ENCODE data around the gene FAM13B.
"Not testable (repeated sequence)": the region's sequence is repeated elsewhere in the genome, so short reads cannot be mapped to it uniquely, and the experiment has no call there.

Gene FAM13B

GRCh38 chr5:138032572-138033385 is at the start of gene FAM13B:
Gene FAM13B, minus strand, starts transcription at chr5:138033079. Its CDS starts 13,968 bp downstream, at chr5:138019111.
- in situ Hi-C loops (cut with HindIII; ENCODE audit: low sequenced_read_pairs): loop anchor here (5.0 kb wide), 1 partner anchor 95 kb away; no protein-coding TSS in a partner anchor

DNA sequence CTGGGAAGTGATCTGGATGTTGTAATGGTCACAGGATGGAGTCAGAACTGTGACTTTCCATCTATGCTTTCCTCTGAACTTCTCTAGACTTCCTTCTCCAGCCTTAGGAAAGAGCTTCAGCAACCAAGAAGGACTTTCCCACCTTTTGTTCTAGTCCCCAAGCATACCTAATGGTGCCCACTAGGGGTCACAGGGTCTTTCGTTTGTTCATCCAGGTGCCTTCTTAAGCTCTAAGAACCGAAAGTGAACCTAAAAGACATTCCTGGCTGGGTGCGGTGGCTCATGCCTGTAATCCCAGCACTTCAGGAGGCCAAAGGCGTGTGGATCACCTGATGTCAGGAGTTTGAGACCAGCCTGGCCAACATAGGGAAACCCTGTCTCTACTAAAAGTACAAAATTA is 49.2 kb upstream of the FAM13B start:
- in situ Hi-C loops (cut with HindIII; ENCODE audit: low sequenced_read_pairs): no loop called here

- in situ Hi-C loops (cut with HindIII; ENCODE audit: low sequenced_read_pairs): loop anchor here (5.0 kb wide), 1 partner anchor 49 kb away; no protein-coding TSS in a partner anchor
Measured at GRCh38 chr5:138078006-138078643, 45.2 kb upstream of the FAM13B start.

DNA sequence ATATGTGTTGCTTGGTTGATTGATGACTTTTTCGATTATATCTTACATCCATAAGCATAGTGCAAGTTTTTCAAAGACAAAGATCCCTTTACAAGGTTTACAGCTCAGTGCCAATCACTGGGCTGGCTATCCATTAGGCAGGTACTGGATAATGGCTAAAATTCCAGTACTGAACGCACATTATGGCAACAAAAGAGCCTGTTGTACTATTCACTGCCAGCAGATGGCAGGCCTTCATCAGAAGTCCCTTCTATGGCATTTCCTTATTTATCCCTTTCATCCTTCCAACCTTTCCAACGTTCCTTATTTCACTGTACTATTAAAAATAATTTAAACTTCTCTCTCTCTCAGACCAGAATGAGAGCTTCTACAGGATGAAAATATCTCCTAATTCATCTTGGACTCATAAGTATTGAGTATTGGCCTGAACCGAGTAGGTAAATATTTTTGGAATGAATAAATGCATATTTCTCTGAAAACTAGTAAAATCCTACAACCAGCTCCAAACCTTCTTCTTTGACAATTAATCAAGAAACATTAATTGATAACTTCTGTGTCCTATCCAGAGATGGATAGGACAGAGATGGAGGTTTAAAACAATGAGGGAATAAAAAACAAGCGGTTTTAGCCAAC is 44.3 kb upstream of the FAM13B start:
- in situ Hi-C loops (cut with HindIII; ENCODE audit: low sequenced_read_pairs): loop anchor here (5.0 kb wide), 1 partner anchor 50 kb away; no protein-coding TSS in a partner anchor

DNA sequence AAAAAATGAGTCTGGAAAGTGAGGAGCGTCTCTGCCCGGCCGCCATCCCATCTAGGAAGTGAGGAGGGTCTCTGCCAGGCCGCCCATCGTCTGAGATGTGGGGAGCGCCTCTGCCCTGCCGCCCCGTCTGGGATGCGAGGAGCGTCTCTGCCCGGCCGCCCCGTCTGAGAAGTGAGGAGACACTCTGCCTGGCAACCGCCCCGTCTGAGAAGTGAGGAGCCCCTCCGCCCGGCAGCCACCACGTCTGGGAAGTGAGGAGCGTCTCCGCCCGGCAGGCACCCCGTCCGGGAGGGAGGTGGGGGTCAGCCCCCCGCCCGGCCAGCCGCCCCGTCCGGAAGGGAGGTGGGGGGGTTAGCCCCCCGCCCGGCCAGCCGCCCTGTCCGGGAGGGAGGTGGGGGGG is 37.1 kb upstream of the FAM13B start:
- in situ Hi-C loops (cut with HindIII; ENCODE audit: low sequenced_read_pairs): not testable (repeated sequence)

DNA sequence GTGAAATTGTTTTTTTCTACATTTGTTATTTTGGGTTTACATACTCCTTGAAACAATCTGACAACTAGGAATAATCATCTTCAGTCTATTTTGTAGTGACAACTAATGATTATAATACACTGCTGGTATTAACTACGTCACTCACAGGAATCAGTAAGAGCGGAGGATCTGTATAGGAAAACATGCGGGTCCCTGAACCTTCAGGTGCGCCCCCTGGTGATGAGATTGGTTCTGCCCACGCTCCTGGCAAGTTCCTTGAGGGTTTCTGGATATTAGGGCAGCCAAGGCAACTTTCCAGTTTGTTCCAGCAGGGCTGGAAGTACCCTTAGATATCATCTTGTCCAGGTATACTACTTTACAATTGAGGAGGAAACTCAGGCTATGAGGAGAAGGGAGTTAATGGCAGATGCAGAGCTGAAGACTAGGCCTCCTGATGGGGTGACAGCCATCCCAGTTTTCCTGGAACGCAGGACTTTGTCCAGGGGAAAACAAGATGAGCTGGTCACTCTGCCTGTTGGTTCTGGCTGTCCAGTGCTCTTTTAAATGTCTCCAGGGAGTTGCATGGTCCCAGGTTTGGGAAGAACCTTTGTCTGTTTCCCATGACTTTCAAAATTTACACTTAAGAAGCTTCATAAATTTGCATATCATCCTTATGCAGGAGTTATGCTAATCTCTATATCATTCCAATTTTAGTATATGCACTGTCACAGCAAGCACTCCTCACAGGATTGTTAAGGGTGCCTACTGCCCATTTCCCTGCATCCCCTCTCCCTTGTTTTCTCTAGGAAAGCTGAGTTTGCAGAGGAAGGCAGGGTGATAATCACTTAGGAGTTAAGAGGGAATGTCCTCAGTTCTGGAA is 36.1 kb upstream of the FAM13B start:
- in situ Hi-C loops (cut with HindIII; ENCODE audit: low sequenced_read_pairs): no loop called here

- in situ Hi-C loops (cut with HindIII; ENCODE audit: low sequenced_read_pairs): no loop called here
Measured at GRCh38 chr5:138067945-138068344, 35.1 kb upstream of the FAM13B start.

GRCh38 chr5:138065102-138065501 is 32.2 kb upstream of the FAM13B start:
- in situ Hi-C loops (cut with HindIII; ENCODE audit: low sequenced_read_pairs): no loop called here

- in situ Hi-C loops (cut with HindIII; ENCODE audit: low sequenced_read_pairs): no loop called here
Measured at GRCh38 chr5:138064526-138064925, 31.6 kb upstream of the FAM13B start.

DNA sequence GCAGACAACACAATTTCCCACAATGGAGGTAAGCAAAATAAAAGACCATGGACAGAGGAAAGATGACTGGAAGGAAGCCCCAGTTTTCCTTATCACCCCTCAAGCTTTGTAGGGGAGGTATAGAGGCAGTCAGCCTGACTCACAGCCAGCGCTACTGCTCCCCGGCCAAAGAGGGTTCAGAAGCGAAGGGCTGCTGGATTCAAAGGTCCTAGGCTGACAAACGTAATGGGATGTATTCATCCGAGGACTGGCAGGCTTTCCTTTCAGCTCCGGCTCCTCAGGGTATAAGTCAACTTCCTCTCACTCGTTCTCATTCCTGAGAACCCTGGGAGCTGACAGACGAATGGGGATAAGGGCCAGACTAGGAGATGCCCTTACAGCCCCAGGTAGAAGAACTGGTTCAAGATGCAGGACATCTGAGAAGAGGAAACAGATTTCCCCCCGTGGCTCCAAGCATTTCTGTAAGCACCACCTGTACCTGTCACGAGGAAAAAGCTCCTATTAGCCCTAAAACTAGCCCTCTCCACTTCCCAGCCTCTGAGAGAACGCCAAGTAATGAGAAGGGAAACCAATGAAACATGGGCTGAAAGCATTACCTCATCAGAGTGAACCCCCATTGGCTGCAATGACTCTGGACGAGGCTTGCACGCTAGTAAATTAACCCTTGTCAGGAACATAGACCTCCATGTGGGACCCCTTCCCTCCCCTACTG is 22.1 kb upstream of the FAM13B start:
- in situ Hi-C loops (cut with HindIII; ENCODE audit: low sequenced_read_pairs): no loop called here

DNA sequence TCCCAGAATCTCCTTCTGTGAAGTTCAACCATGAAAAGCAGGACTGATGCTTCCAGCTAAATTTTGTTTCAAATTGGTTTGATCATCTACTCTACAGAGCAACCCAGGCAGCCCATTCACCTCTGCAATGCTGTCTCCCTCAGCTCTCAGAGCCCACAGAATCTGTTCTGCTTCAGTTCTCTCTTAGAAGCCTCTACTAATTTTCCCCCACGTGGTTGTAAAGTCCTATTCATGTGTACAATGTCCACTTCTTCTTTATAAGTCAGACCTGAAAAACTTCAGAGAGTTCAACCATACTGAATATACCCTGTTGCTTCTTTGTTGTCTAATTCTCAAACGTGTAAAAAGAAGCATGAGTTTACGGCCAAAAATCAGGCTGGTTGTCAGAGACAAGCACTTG is 21.3 kb upstream of the FAM13B start:
- in situ Hi-C loops (cut with HindIII; ENCODE audit: low sequenced_read_pairs): no loop called here

DNA sequence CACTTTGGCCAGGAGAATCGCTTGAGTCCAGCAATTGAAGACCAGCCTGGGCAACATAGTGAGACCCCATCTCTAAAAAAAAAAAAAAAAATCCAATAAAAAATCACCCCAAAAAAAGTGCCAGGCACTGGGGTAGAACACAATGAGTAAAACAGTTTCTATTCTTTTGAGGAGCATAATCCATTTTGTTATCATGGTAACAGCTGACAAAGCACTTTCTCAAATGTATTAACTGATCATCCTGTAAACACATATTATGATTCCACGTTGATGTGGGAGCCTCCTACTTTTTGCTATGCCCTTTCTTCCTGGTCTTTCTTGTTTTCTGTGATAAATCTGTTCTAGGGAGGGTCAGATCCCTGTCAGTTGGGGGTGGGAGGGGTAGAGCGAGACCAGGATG is 20.7 kb upstream of the FAM13B start:
- in situ Hi-C loops (cut with HindIII; ENCODE audit: low sequenced_read_pairs): no loop called here

DNA sequence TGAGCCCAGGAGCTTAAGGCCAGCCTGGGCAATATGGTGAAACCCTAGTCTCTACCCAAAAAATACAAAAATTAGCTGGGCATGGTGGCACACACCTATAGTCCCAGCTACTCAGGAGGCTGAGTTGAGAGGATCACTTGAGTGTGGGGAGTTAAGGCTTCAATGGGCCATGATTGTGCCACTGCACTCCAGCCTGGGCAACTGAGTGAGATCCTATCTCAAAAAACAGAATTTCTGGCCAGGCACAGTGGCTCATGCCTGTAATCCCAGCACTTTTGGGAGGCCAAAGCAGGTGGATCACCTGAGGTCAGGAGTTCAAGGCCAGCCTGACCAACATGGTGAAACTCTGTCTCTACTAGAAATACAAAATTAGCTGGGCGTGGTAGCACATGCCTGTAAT is 19.8 kb upstream of the FAM13B start:
- in situ Hi-C loops (cut with HindIII; ENCODE audit: low sequenced_read_pairs): not testable (repeated sequence)

GRCh38 chr5:138051441-138052296 is 18.8 kb upstream of the FAM13B start:
- in situ Hi-C loops (cut with HindIII; ENCODE audit: low sequenced_read_pairs): no loop called here

- in situ Hi-C loops (cut with HindIII; ENCODE audit: low sequenced_read_pairs): not testable (repeated sequence)
Measured at GRCh38 chr5:138045283-138045682, 12.4 kb upstream of the FAM13B start.

GRCh38 chr5:138038826-138039225 is 5.9 kb upstream of the FAM13B start:
- in situ Hi-C loops (cut with HindIII; ENCODE audit: low sequenced_read_pairs): no loop called here

DNA sequence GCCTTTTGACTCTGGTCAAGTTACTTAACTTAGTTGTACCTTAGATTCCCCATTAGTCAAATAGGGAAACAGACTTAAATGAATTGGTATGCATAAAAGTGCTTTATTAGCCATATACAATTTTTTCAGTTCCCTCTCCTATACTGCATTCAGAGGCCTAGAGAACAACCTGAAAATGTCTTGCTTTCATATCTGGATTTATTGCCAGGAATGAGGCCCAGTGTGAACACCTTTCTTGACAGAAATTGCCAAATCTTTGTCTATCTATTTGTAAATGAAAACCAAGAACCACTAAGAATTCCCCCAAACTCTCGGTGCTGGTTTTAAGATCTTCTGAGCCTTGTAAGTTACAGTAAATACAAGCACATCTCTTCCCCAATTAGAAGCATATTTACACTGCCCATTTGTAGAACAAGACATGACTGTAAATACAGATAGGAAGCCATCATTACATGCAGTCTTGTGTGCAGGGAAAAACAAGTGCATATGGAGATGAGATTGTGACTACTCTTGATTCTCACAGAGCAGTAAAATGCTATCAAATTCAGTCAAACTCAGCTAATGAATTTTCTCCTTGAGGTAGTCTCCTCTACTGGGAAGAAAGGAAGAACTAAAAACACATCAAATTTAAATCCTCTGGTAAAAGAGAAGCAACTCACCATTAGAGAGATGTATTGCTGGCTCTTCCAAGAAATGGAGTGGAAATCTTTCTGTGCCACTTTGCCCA is 5.2 kb upstream of the FAM13B start:
- in situ Hi-C loops (cut with HindIII; ENCODE audit: low sequenced_read_pairs): no loop called here

GRCh38 chr5:138037271-138037670 is 4.4 kb upstream of the FAM13B start:
- in situ Hi-C loops (cut with HindIII; ENCODE audit: low sequenced_read_pairs): no loop called here

Data from endothelial cell of hepatic sinusoid (primary cell).